Mammary epithelial cell (primary cell): Measurements from ENCODE around the gene BLOC1S3.

Experiments used
- CTCF ChIP-seq, 2 donors: IDR thresholded peaks in 1 of 2; conservative IDR thresholded peaks in 1 of 2; 2 replicates each; pipeline ENCODE4 v1.5.1; 2011 to 2012; ENCODE audit warnings: inconsistent platforms in 2 of 2, low read length in 2 of 2, mild to moderate bottlenecking in 2 of 2, control low read depth in 1 of 2, low read depth in 1 of 2; ENCODE audit not compliant: insufficient read depth in 1 of 2; ENCODE audit errors: extremely low read depth in 1 of 2
- EZH2 ChIP-seq: IDR thresholded peaks from 2 replicates; pipeline ENCODE4 v1.6.1; 2012; ENCODE audit warnings: low read length, inconsistent platforms, borderline replicate concordance

- TF ChIP-seq CTCF (conservative IDR thresholded peaks at IDR 0.05 in 1 of 2, IDR thresholded peaks at IDR 0.05 in 1 of 2; ENCODE audit: extremely low read depth in 1 of 2, insufficient read depth in 1 of 2, low read depth in 1 of 2, low read length in 2 of 2) (no peak), EZH2 (no peak)
Measured at GRCh38 chr19:45158503-45159209, 19.9 kb upstream of the BLOC1S3 start.
